Activated CD4-positive, alpha-beta T cell treated with anti-CD3 and anti-CD28 coated beads for 36 hours (primary cell): ENCODE measurements around the gene LNP1. TPM values are rescaled to one million over a fixed set of nuclear protein-coding genes. Genes with fewer than 3 reads are reported as not detected.
A peak's percentile ranks its signal among the peaks of the same experiment; 100 is the strongest.
"Not testable (repeated sequence)": the region's sequence is repeated elsewhere in the genome, so short reads cannot be mapped to it uniquely, and the experiment has no call there.

Experiments
- ATAC-seq: fragments of 200-7000 bp; cut with Tn5 transposase; one replicate; pipeline ENCODE4 v1.10.0; 2021; ENCODE audit warnings: mild to moderate bottlenecking, moderate library complexity
- CTCF ChIA-PET: fragments of 350-600 bp; sonication (Branson Sonifier 250); formaldehyde crosslinking; loops from one replicate; lab custom pipeline; 2021; ENCODE audit warnings: antibody characterized with exemption; lab: Charles Lee
- POLR2A ChIA-PET: fragments of 350-600 bp; sonication (Branson Sonifier 250); formaldehyde crosslinking; loops from one replicate; lab custom pipeline; 2021; ENCODE audit warnings: antibody characterized with exemption, inconsistent platforms; lab: Charles Lee
- DNase-seq: peaks from one replicate; pipeline ENCODE4 v3.0.0-alpha.2; 2020
- H3K27ac Mint-ChIP-seq: one replicate; pipeline ENCODE4 v1.8.0; 2021; ENCODE audit warnings: mixed read lengths
- H3K27me3 Mint-ChIP-seq: one replicate; pipeline ENCODE4 v1.8.0; 2021; ENCODE audit warnings: mixed read lengths
- H3K36me3 Mint-ChIP-seq: one replicate; pipeline ENCODE4 v1.8.0; 2021; ENCODE audit warnings: low read depth, mixed read lengths
- H3K4me1 Mint-ChIP-seq: one replicate; pipeline ENCODE4 v1.8.0; 2021; ENCODE audit warnings: mixed read lengths
- H3K4me3 Mint-ChIP-seq: one replicate; pipeline ENCODE4 v1.8.0; 2021; ENCODE audit warnings: mild to moderate bottlenecking, moderate library complexity, mixed read lengths
- H3K9me3 Mint-ChIP-seq: one replicate; pipeline ENCODE4 v1.8.0; 2021; ENCODE audit warnings: low read depth, mixed read lengths
- intact Hi-C, 2 experiments: fragments of 100-400 bp; cut with DNase I in 1 of 2; cut with micrococcal nuclease in 1 of 2; formaldehyde crosslinking; loops; one replicate each; pipeline versions ENCODE4 v1.14.2 to v1.15.1; 2022 to 2024; cut with DNase I, micrococcal nuclease
- total RNA-seq, 2 experiments: library from RNA; stranded (reverse); gene quantifications; one replicate each; pipeline ENCODE4 v1.2.3, GENCODE V29; 2021

The LNP1 gene
- total RNA-seq, 2 experiments from 2014 or later: 1.7 TPM

DNA sequence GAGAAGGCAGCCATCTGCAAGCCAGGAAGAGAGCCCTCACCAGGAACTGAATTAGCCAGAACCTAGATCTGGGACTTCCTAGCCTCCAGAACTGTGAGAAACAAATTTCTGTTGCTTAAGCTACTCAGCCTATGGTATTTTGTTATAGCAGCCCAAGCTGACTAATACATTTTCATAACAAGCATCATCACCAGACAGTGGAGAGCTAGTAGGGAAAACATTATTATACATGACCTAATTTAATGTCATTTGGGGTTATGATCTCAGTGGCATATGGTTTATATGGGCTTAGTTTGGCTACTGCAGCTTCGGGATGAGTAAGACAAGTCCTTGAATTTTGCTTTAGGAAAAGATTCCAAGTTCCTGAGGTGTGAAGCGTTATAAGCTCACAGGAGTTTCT, 35.6 kb downstream of the LNP1 start:
- no peak for DNase-seq
- Mint-ChIP-seq H3K36me3 (no peaks in the 10 kb centered on the region), H3K4me1 (peaks cover 9% of the 10 kb centered on the region), H3K9me3 (peaks cover 3% of the 10 kb centered on the region), H3K27ac (no peak overlapping the region), H3K27me3 (no peaks in the 10 kb centered on the region), H3K4me3 (no peak overlapping the region)
- ChIA-PET CTCF (interaction anchor here (0.5 to 1.3 kb wide), 4 partner anchors 10 to 1125 kb away, joined by 3 read pairs; no protein-coding TSS in a partner anchor), POLR2A (interaction anchor here (0.8 kb wide), 1 partner anchor 14 kb away, joined by 3 read pairs; no protein-coding TSS in a partner anchor)
- ATAC-seq: no peak
- intact Hi-C loops: no loop called here

DNA sequence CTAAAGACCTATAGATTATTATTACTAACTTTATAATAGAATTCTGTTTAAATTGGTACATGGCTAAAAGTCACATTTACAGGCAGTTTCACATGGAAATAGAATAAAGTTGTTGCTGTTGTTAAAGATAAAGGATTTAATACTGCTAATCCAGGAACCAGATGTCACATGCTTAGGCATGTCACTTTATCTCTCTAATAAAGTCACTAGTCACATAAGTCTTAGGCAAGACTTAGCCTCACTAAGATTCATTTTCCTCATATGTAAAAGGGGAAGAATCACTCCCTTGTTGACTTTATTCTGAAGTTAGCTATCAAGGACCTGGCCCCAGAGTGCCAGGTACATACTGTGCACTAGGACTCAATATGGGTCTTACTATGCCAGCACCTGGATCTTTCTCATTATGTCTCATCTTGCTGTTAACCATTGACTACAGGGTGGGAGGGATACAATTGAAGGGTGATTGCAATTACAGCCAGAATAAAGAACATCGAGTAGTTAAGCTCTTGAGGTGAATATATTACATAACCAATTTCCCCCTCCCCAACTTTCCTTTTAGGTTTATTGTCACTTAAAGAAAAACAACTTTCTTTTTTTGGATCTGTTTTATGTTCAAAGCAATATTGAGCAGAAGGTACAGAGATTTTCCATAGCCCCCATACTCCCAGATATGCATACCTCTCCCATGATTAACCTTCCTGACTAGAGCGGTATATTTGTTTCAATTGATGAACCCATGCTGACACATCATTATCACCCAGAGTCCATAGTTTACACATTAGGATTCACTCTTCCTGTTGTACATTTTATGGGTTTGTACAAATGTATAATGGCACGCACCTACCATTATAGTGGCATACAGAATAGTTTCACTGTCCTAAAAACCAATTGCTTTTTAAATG, 36.6 kb downstream of the LNP1 start:
- Mint-ChIP-seq H3K27me3 (no peaks in the 10 kb centered on the region), H3K9me3 (peaks cover 3% of the 10 kb centered on the region), H3K4me3 (no peak overlapping the region), H3K27ac (no peak overlapping the region), H3K36me3 (no peaks in the 10 kb centered on the region), H3K4me1 (peaks cover 9% of the 10 kb centered on the region)
- DNase-seq: no peak
- ATAC-seq: no peak
- ChIA-PET CTCF (interaction anchor here (0.6 to 1.3 kb wide), 4 partner anchors 11 to 549 kb away, joined by 3 read pairs; no protein-coding TSS in a partner anchor), POLR2A (no interaction called here)
- intact Hi-C loops: no loop called here

DNA sequence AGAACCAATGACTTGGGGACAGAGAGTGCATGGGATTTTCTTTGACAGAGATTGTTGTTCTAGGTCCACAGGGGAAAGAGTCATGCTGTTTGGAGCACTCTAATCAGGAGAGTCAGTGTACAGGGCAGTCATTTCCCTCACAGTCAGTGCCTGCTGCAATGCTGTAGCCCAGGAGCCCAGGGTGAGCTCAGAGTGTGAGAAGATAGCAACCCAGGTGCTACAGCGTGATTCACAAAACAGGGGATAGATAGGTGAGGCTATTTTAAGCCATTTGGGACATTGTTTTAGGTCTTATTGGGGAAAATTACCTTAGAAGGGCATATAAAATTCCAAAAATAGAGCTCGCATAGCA, 37.3 kb downstream of the LNP1 start:
- intact Hi-C loops: no loop called here
- CTCF ChIA-PET: interaction anchor here (0.6 to 1.0 kb wide), 2 partner anchors 15 to 549 kb away, joined by 3 read pairs; no protein-coding TSS in a partner anchor

GRCh38 chr3:100440895-100441294, 39.6 kb downstream of the LNP1 start:
- POLR2A ChIA-PET: no interaction called here
- H3K27ac Mint-ChIP-seq: no peak overlapping the region

More for the DNA sequence above, 37.3 kb downstream of the LNP1 start:
- Mint-ChIP-seq H3K27ac (no peak overlapping the region), H3K9me3 (peaks cover 3% of the 10 kb centered on the region), H3K4me1 (peaks cover 9% of the 10 kb centered on the region), H3K27me3 (no peaks in the 10 kb centered on the region), H3K36me3 (no peaks in the 10 kb centered on the region), H3K4me3 (no peak overlapping the region)
- ATAC-seq: no peak
- POLR2A ChIA-PET: no interaction called here
- DNase-seq: no peak

DNA sequence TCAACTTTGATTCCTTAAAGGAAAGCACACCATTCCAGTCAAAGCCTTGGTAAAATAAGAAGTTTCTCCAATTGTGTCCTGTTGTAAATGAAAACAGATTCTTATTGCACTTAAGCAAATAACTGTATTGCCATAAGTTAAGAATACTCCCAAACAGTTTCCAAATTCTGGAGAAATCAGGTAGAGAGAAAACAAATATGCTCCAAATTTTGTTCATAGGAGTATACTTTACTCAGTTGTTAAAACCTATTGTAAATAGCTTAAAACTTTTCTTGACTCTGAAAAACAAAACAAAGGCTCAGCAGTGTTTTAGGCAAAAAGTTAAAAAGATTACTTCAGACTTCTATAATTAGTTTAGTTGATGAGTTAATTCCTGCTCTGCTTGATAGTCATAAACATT, 42.4 kb downstream of the LNP1 start:
- no peak for ATAC-seq
- H3K27ac Mint-ChIP-seq: no peak overlapping the region
- no peak overlapping the region for H3K4me3 Mint-ChIP-seq
- H3K4me1 Mint-ChIP-seq: peaks cover 9% of the 10 kb centered on the region
- CTCF ChIA-PET: no interaction called here
- DNase-seq: no peak
- no peaks in the 10 kb centered on the region for H3K36me3 Mint-ChIP-seq
- H3K27me3 Mint-ChIP-seq: no peaks in the 10 kb centered on the region
- peaks cover 2% of the 10 kb centered on the region for H3K9me3 Mint-ChIP-seq
- POLR2A ChIA-PET: no interaction called here
- intact Hi-C loops: no loop called here

More at GRCh38 chr3:100440895-100441294, 39.6 kb downstream of the LNP1 start:
- peak; percentile 61 for ATAC-seq
- intact Hi-C loops: no loop called here
- CTCF ChIA-PET: interaction anchor here (0.9 kb wide), 1 partner anchor 18 kb away, joined by 3 read pairs; no protein-coding TSS in a partner anchor
- peaks cover 9% of the 10 kb centered on the region for H3K4me1 Mint-ChIP-seq
- H3K4me3 Mint-ChIP-seq: no peak overlapping the region
- H3K36me3 Mint-ChIP-seq: no peaks in the 10 kb centered on the region
- H3K27me3 Mint-ChIP-seq: no peaks in the 10 kb centered on the region
- peak; percentile 16 for DNase-seq
- H3K9me3 Mint-ChIP-seq: peaks cover 2% of the 10 kb centered on the region

GRCh38 chr3:100447067-100447466, 45.7 kb downstream of the LNP1 start:
- H3K36me3 Mint-ChIP-seq, DNase-seq, intact Hi-C loops, H3K27ac Mint-ChIP-seq, H3K9me3 Mint-ChIP-seq, H3K27me3 Mint-ChIP-seq, H3K4me3 Mint-ChIP-seq, POLR2A ChIA-PET, H3K4me1 Mint-ChIP-seq, ATAC-seq: not testable (repeated sequence)
- CTCF ChIA-PET: interaction anchor here (2.5 kb wide), 1 partner anchor 16 kb away, joined by 7 read pairs; no protein-coding TSS in a partner anchor

DNA sequence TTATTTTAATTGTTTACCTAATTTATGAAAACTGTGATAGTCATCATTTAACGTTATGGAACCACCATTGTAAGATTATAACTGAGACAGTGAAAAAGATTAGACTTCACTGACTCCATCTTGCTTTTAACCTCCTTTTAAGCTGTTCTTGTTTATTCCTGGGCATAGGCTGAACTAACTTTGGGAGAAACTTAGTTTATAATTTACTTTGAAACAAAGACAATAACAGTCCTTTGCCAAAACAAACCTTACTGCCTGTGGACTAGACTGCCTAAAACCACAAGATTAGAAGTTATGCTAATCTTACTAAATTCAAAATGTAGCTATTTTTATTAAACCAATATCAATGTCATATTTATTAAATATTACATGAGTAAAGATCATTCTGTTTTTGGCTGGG, 46.7 kb downstream of the LNP1 start:
- DNase-seq (no peak), ATAC-seq (no peak)
- Mint-ChIP-seq H3K36me3 (no peaks in the 10 kb centered on the region), H3K9me3 (peaks cover 2% of the 10 kb centered on the region), H3K27me3 (no peaks in the 10 kb centered on the region), H3K4me1 (no peaks in the 10 kb centered on the region), H3K27ac (no peak overlapping the region), H3K4me3 (no peak overlapping the region)
- CTCF ChIA-PET: interaction anchor here (0.7 to 2.5 kb wide), 2 partner anchors 15 to 245 kb away, joined by 3 to 7 read pairs; no protein-coding TSS in a partner anchor
- POLR2A ChIA-PET: interaction anchor here (0.6 kb wide), 1 partner anchor 33 kb away, joined by 4 read pairs; no protein-coding TSS in a partner anchor
- intact Hi-C loops: no loop called here

DNA sequence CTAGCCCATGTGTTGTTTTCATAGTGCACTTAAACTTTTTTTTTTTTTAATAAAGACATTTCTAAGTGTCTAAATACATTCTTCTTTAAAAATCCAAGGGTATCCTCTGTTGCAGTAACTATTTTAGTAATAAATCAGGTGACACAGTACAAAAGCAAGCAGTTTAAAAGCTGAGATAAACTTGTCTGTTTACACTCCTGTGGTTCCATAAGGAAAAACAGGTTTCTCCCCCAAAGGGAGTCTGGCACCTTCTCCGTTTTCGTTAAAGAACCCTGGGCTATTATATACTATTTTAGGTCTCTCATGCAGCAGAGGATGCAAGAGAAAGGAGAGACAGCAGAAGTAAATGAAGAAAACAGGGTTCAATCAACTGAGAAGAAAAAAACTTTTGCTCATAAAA, 47.9 kb downstream of the LNP1 start:
- H3K27me3 Mint-ChIP-seq: no peaks in the 10 kb centered on the region
- no peak for DNase-seq
- ATAC-seq: no peak
- no peaks in the 10 kb centered on the region for H3K4me1 Mint-ChIP-seq
- intact Hi-C loops: no loop called here
- H3K4me3 Mint-ChIP-seq: no peak overlapping the region
- POLR2A ChIA-PET: interaction anchor here (0.6 kb wide), 1 partner anchor 380 kb away, joined by 3 read pairs; no protein-coding TSS in a partner anchor
- no peak overlapping the region for H3K27ac Mint-ChIP-seq
- H3K36me3 Mint-ChIP-seq: no peaks in the 10 kb centered on the region
- no peaks in the 10 kb centered on the region for H3K9me3 Mint-ChIP-seq
- CTCF ChIA-PET: interaction anchor here (0.7 to 2.5 kb wide), 2 partner anchors 14 to 288 kb away, joined by 6 to 7 read pairs; no protein-coding TSS in a partner anchor

- intact Hi-C loops: no loop called here
These were observed 53.3 kb downstream of the LNP1 start for GRCh38 chr3:100454677-100455076.

GRCh38 chr3:100455841-100456550, 54.7 kb downstream of the LNP1 start:
- ATAC-seq (no peak), DNase-seq (no peak)
- H3K4me1 Mint-ChIP-seq: no peaks in the 10 kb centered on the region
- intact Hi-C loops: no loop called here
- ChIA-PET POLR2A (no interaction called here), CTCF (no interaction called here)
- H3K4me3 Mint-ChIP-seq: no peak overlapping the region
- no peaks in the 10 kb centered on the region for H3K36me3 Mint-ChIP-seq
- H3K27me3 Mint-ChIP-seq: no peaks in the 10 kb centered on the region
- H3K27ac Mint-ChIP-seq: no peak overlapping the region
- no peaks in the 10 kb centered on the region for H3K9me3 Mint-ChIP-seq

More at GRCh38 chr3:100454677-100455076, 53.3 kb downstream of the LNP1 start:
- ATAC-seq (no peak), DNase-seq (no peak)
- H3K4me1 Mint-ChIP-seq: no peaks in the 10 kb centered on the region
- no peak overlapping the region for H3K4me3 Mint-ChIP-seq
- no peaks in the 10 kb centered on the region for H3K9me3 Mint-ChIP-seq
- no peaks in the 10 kb centered on the region for H3K36me3 Mint-ChIP-seq
- no peaks in the 10 kb centered on the region for H3K27me3 Mint-ChIP-seq
- no peak overlapping the region for H3K27ac Mint-ChIP-seq
- CTCF ChIA-PET: no interaction called here
- POLR2A ChIA-PET: no interaction called here

GRCh38 chr3:100456745-100457144, 55.4 kb downstream of the LNP1 start:
- no peak overlapping the region for H3K27ac Mint-ChIP-seq
- H3K4me1 Mint-ChIP-seq: no peaks in the 10 kb centered on the region
- DNase-seq: no peak
- H3K27me3 Mint-ChIP-seq: no peaks in the 10 kb centered on the region
- intact Hi-C loops: no loop called here
- H3K9me3 Mint-ChIP-seq: no peaks in the 10 kb centered on the region
- no peak for ATAC-seq
- ChIA-PET POLR2A (no interaction called here), CTCF (interaction anchor here (0.7 to 1.0 kb wide), 2 partner anchors 134 to 289 kb away, joined by 3 read pairs; no protein-coding TSS in a partner anchor)
- H3K36me3 Mint-ChIP-seq: no peaks in the 10 kb centered on the region
- H3K4me3 Mint-ChIP-seq: no peak overlapping the region
